C4-2B (cell line): ENCODE data around the gene DAP.

ENCODE experiments used
- H3K27ac ChIP-seq: fragments of 450-650 bp; 2 replicates; pipeline ENCODE4 v1.5.1; 2017
- CTCF ChIP-seq: fragments of 450-650 bp; conservative IDR thresholded peaks from 2 replicates; pipeline ENCODE4 v1.5.1; 2017; ENCODE audit warnings: mild to moderate bottlenecking
- ZFX ChIP-seq: fragments of 450-650 bp; IDR thresholded peaks from 2 replicates; pipeline ENCODE4 v1.6.1; 2017

DAP gene

GRCh38 chr5:10673407-10673806 lies 87.6 kb downstream of the DAP start:
- no peak for TF ChIP-seq CTCF
- TF ChIP-seq ZFX, result no peak
- no peak overlapping the region for H3K27ac ChIP-seq

- TF ChIP-seq ZFX, result no peak
- no peak for TF ChIP-seq CTCF
- no peak overlapping the region for H3K27ac ChIP-seq
These were observed 88.0 kb downstream of the DAP start for GRCh38 chr5:10673017-10673389.

GRCh38 chr5:10672146-10673016 lies 88.7 kb downstream of the DAP start:
- no peak overlapping the region for H3K27ac ChIP-seq
- TF ChIP-seq CTCF (no peak), ZFX (no peak)

GRCh38 chr5:10671041-10672008 lies 89.7 kb downstream of the DAP start:
- TF ChIP-seq CTCF, result no peak
- no peak for TF ChIP-seq ZFX
- no peak overlapping the region for H3K27ac ChIP-seq

- no peak overlapping the region for H3K27ac ChIP-seq
- TF ChIP-seq CTCF (no peak), ZFX (no peak)
These were observed 91.1 kb downstream of the DAP start for GRCh38 chr5:10669983-10670382.

GRCh38 chr5:10668697-10669096 lies 92.3 kb downstream of the DAP start:
- no peak overlapping the region for H3K27ac ChIP-seq
- no peak for TF ChIP-seq ZFX
- no peak for TF ChIP-seq CTCF
